HL-60 (cell line): ENCODE data around the gene TTC29.

Experiments used
- GABPA ChIP-seq: IDR thresholded peaks from 2 replicates; pipeline ENCODE4 v1.6.1; 2012; ENCODE audit warnings: low read depth
- POLR2AphosphoS5 ChIP-seq: IDR thresholded peaks from 2 replicates; pipeline ENCODE4 v1.6.1; 2012; ENCODE audit warnings: low read depth
- SPI1 ChIP-seq: IDR thresholded peaks from 2 replicates; pipeline ENCODE4 v1.6.1; 2012; ENCODE audit warnings: low read depth, mild to moderate bottlenecking, borderline replicate concordance
- TF ChIP-seq, protein P1 (sequence below): IDR thresholded peaks from one replicate; pipeline ENCODE4 v1.5.1; 2011; ENCODE audit warnings: low read length, control low read depth, inconsistent platforms; ENCODE audit not compliant: insufficient read depth
- TF ChIP-seq, protein P2 (sequence below): IDR thresholded peaks from 2 replicates; pipeline ENCODE4 v1.6.1; 2012; ENCODE audit warnings: low read depth; ENCODE audit not compliant: insufficient replicate concordance

DNA sequence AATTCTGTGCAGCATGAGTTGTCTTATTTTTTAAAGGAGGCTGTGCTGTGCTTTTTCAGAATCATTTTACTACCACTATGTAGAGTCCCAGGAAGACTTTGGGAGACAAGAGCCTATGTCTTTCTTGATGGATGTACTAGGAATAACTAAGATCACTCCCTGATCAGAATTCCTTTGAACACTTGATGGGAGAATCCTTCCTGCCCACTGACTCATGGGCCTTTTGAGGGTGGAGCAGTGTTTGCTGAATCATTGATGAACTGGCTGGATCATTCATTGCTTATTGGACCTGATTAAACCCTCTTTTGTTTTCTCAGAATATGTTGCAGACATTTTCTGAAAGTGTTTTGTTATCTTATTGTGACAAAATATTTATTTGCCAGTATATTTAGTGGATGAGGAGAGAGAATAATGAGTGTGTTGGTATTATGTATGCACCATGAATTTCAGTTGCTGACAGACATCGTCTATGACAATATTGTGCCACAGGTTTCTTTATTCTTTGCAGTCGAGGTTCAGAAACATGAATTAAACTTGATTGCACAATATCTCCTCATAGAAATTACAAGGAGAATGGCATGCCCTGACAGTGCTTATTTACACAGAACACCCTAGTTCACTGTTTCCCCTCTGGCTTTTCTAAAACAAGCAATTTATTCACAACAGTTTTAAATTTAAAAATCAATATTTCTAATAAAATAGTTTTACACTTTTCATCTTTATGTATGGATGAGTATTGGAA is 270.7 kb downstream of the TTC29 start:
- TF ChIP-seq, protein P1, sequence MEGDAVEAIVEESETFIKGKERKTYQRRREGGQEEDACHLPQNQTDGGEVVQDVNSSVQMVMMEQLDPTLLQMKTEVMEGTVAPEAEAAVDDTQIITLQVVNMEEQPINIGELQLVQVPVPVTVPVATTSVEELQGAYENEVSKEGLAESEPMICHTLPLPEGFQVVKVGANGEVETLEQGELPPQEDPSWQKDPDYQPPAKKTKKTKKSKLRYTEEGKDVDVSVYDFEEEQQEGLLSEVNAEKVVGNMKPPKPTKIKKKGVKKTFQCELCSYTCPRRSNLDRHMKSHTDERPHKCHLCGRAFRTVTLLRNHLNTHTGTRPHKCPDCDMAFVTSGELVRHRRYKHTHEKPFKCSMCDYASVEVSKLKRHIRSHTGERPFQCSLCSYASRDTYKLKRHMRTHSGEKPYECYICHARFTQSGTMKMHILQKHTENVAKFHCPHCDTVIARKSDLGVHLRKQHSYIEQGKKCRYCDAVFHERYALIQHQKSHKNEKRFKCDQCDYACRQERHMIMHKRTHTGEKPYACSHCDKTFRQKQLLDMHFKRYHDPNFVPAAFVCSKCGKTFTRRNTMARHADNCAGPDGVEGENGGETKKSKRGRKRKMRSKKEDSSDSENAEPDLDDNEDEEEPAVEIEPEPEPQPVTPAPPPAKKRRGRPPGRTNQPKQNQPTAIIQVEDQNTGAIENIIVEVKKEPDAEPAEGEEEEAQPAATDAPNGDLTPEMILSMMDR = no peak
- TF ChIP-seq, protein P2, sequence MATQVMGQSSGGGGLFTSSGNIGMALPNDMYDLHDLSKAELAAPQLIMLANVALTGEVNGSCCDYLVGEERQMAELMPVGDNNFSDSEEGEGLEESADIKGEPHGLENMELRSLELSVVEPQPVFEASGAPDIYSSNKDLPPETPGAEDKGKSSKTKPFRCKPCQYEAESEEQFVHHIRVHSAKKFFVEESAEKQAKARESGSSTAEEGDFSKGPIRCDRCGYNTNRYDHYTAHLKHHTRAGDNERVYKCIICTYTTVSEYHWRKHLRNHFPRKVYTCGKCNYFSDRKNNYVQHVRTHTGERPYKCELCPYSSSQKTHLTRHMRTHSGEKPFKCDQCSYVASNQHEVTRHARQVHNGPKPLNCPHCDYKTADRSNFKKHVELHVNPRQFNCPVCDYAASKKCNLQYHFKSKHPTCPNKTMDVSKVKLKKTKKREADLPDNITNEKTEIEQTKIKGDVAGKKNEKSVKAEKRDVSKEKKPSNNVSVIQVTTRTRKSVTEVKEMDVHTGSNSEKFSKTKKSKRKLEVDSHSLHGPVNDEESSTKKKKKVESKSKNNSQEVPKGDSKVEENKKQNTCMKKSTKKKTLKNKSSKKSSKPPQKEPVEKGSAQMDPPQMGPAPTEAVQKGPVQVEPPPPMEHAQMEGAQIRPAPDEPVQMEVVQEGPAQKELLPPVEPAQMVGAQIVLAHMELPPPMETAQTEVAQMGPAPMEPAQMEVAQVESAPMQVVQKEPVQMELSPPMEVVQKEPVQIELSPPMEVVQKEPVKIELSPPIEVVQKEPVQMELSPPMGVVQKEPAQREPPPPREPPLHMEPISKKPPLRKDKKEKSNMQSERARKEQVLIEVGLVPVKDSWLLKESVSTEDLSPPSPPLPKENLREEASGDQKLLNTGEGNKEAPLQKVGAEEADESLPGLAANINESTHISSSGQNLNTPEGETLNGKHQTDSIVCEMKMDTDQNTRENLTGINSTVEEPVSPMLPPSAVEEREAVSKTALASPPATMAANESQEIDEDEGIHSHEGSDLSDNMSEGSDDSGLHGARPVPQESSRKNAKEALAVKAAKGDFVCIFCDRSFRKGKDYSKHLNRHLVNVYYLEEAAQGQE = no peak
- TF ChIP-seq GABPA = no peak
- no peak for TF ChIP-seq POLR2AphosphoS5
- no peak for TF ChIP-seq SPI1
